ENCODE measurements around the gene CIDEB. TPM values are rescaled to one million over a fixed set of nuclear protein-coding genes. Genes with fewer than 3 reads are reported as not detected.
"Not testable (repeated sequence)": the region's sequence is repeated elsewhere in the genome, so short reads cannot be mapped to it uniquely, and the experiment has no call there.

The CIDEB gene
- total RNA-seq, 4 donors from 2014 or later = 4.9 to 12.5 (median 9.5) TPM

GRCh38 chr14:24329736-24330135, 22.0 kb upstream of the CIDEB start:
- Histone ChIP-seq H3K36me3 (no peaks in the 10 kb centered on the region), H3K4me3 (no peak overlapping the region), H3K9me3 (no peaks in the 10 kb centered on the region), H3K27ac (peak overlapping the region in 1 of 4 donors; percentile 37), H3K4me1 (peaks cover 0 to 39% (median 12%) of the 10 kb centered on the region in 3 donors), H3K27me3 (peaks cover 50% of the 10 kb centered on the region)
- no peak for TF ChIP-seq EP300 (IDR thresholded peaks at IDR 0.05)
- no peak for TF ChIP-seq POLR2AphosphoS5 (IDR thresholded peaks at IDR 0.05)
- no peak for TF ChIP-seq CTCF (IDR thresholded peaks at IDR 0.05)
- no peak for TF ChIP-seq POLR2A (IDR thresholded peaks at IDR 0.05)
- WGBS, 2 donors (ENCODE audit: low coverage in 1 of 2) = 40 to 93% methylated on average over 1 to 3 of the region's 9 CpGs
- ATAC-seq = no peak

GRCh38 chr14:24329073-24329663, 21.4 kb upstream of the CIDEB start:
- peaks cover 0 to 33% (median 6%) of the 10 kb centered on the region in 3 donors for H3K4me1 ChIP-seq
- peaks cover 44% of the 10 kb centered on the region for H3K27me3 ChIP-seq
- no peaks in the 10 kb centered on the region for H3K9me3 ChIP-seq
- H3K36me3 ChIP-seq = peaks cover 0 to under 1% of the 10 kb centered on the region in 2 donors
- TF ChIP-seq POLR2AphosphoS5 (IDR thresholded peaks at IDR 0.05) (no peak), CTCF (IDR thresholded peaks at IDR 0.05) (no peak), POLR2A (IDR thresholded peaks at IDR 0.05) (no peak), EP300 (IDR thresholded peaks at IDR 0.05) (no peak)
- ATAC-seq = no peak
- peak overlapping the region in 1 of 4 donors; percentile 37 for H3K27ac ChIP-seq
- no peak overlapping the region for H3K4me3 ChIP-seq
- WGBS, 2 donors (ENCODE audit: low coverage in 1 of 2) = 62 to 84% methylated on average over 3 to 6 of the region's 12 CpGs

- Histone ChIP-seq H3K4me1 (peaks cover 0 to 21% (median 6%) of the 10 kb centered on the region in 3 donors), H3K27me3 (peaks cover 32% of the 10 kb centered on the region), H3K27ac (peak overlapping the region in 1 of 4 donors; percentile 9)
- not testable (repeated sequence) for H3K4me3 ChIP-seq, H3K36me3 ChIP-seq, H3K9me3 ChIP-seq, ATAC-seq
- TF ChIP-seq CTCF (IDR thresholded peaks at IDR 0.05) = peak in 3 of 4 experiments; percentile 65 to 79 (median 74)
- 0% methylated on average over 1 of the region's 9 CpGs for WGBS, 2 donors (ENCODE audit: low coverage in 1 of 2)
Measured at GRCh38 chr14:24327914-24328313, 20.1 kb upstream of the CIDEB start.

GRCh38 chr14:24327303-24327702, 19.5 kb upstream of the CIDEB start:
- H3K4me3 ChIP-seq = no peak overlapping the region
- H3K27me3 ChIP-seq = peaks cover 25% of the 10 kb centered on the region
- peak overlapping the region in 1 of 4 donors; percentile 9 for H3K27ac ChIP-seq
- no peak for TF ChIP-seq CTCF (IDR thresholded peaks at IDR 0.05)
- TF ChIP-seq EP300 (IDR thresholded peaks at IDR 0.05) = no peak
- no peak for TF ChIP-seq POLR2AphosphoS5 (IDR thresholded peaks at IDR 0.05)
- no peak for TF ChIP-seq POLR2A (IDR thresholded peaks at IDR 0.05)
- no peaks in the 10 kb centered on the region for H3K9me3 ChIP-seq
- 60% methylated on average over 1 of the region's 2 CpGs; no CpG with 5 or more reads in 1 of the 2 donors for WGBS, 2 donors (ENCODE audit: low coverage in 1 of 2)
- peaks cover 0 to 4% of the 10 kb centered on the region in 2 donors for H3K36me3 ChIP-seq
- ATAC-seq = no peak
- H3K4me1 ChIP-seq = peaks cover 0 to 15% (median under 1%) of the 10 kb centered on the region in 3 donors

GRCh38 chr14:24325963-24326362, 18.2 kb upstream of the CIDEB start:
- ATAC-seq = no peak
- WGBS, 2 donors (ENCODE audit: low coverage in 1 of 2) = 63 to 66% methylated on average over 2 to 4 of the region's 9 CpGs
- TF ChIP-seq EP300 (IDR thresholded peaks at IDR 0.05) (no peak), POLR2A (IDR thresholded peaks at IDR 0.05) (peak in 1 of 2 donors; percentile 4)

More at GRCh38 chr14:24325963-24326362, 18.2 kb upstream of the CIDEB start:
- Histone ChIP-seq H3K4me1 (peaks cover 0 to 8% (median 0%) of the 10 kb centered on the region in 3 donors), H3K27me3 (peaks cover 15% of the 10 kb centered on the region), H3K4me3 (no peak overlapping the region), H3K27ac (no peak overlapping the region), H3K9me3 (no peaks in the 10 kb centered on the region), H3K36me3 (peaks cover 0 to 4% of the 10 kb centered on the region in 2 donors)

All from gastroesophageal sphincter (tissue), 4 donors.